Neural progenitor cell (in vitro differentiated cells): ENCODE data around the gene CYBA. TPM values are rescaled to one million over a fixed set of nuclear protein-coding genes. Genes with fewer than 3 reads are reported as not detected.

Source experiments
- DNase-seq: peaks from one replicate; pipeline ENCODE4 v3.0.0-alpha.2; 2016; ENCODE audit warnings: low spot score
- H2AFZ ChIP-seq: fragments of 200-600 bp; sonication (generic); replicated peaks from 2 replicates; pipeline ENCODE4 v1.6.1; 2016; ENCODE audit warnings: antibody characterized with exemption
- H3F3A ChIP-seq: fragments of 200-600 bp; sonication (generic); 2 replicates; pipeline ENCODE4 v1.6.1; 2016; ENCODE audit warnings: antibody characterized with exemption, low read depth
- H3K27ac ChIP-seq: fragments of 200-600 bp; sonication (generic); 2 replicates; pipeline ENCODE4 v1.5.1; 2016; ENCODE audit warnings: mild to moderate bottlenecking
- H3K27me3 ChIP-seq: fragments of 200-600 bp; sonication (generic); 2 replicates; pipeline ENCODE4 v1.6.1; 2016; ENCODE audit warnings: mild to moderate bottlenecking, moderate library complexity
- H3K36me3 ChIP-seq: fragments of 200-600 bp; sonication (generic); 2 replicates; pipeline ENCODE4 v1.5.1; 2016
- H3K4me1 ChIP-seq: fragments of 200-600 bp; sonication (generic); 2 replicates; pipeline ENCODE4 v1.6.1; 2016; ENCODE audit warnings: mixed run types
- H3K4me2 ChIP-seq: fragments of 200-600 bp; sonication (generic); 2 replicates; pipeline ENCODE4 v1.6.1; 2016
- H3K4me3 ChIP-seq: fragments of 200-600 bp; sonication (generic); 2 replicates; pipeline ENCODE4 v1.5.1; 2016
- H3K79me2 ChIP-seq: fragments of 200-600 bp; sonication (generic); 2 replicates; pipeline ENCODE4 v1.6.1; 2016; ENCODE audit warnings: low read depth
- H3K9ac ChIP-seq: fragments of 200-600 bp; sonication (generic); 2 replicates; pipeline ENCODE4 v1.6.1; 2016
- H3K9me3 ChIP-seq: fragments of 200-600 bp; sonication (generic); 2 replicates; pipeline ENCODE4 v1.5.1; 2016; ENCODE audit warnings: low read depth
- H4K20me1 ChIP-seq: fragments of 200-600 bp; sonication (generic); 2 replicates; pipeline ENCODE4 v1.6.1; 2016; ENCODE audit warnings: low read depth
- H3K27ac Mint-ChIP-seq: 3 replicates; pipeline ENCODE4 v1.8.0; 2021; ENCODE audit warnings: mixed read lengths
- H3K27me3 Mint-ChIP-seq: 2 replicates; pipeline ENCODE4 v1.8.0; 2022; ENCODE audit warnings: low read depth, mild to moderate bottlenecking, inconsistent platforms, moderate library complexity, mixed read lengths; ENCODE audit not compliant: insufficient read depth
- H3K36me3 Mint-ChIP-seq: 3 replicates; pipeline ENCODE4 v1.8.0; 2021; ENCODE audit warnings: mixed read lengths
- H3K4me1 Mint-ChIP-seq: 3 replicates; pipeline ENCODE4 v1.8.0; 2021; ENCODE audit warnings: mixed read lengths
- H3K4me3 Mint-ChIP-seq: 3 replicates; pipeline ENCODE4 v1.8.0; 2021; ENCODE audit warnings: mild to moderate bottlenecking, moderate library complexity, mixed read lengths
- H3K9me3 Mint-ChIP-seq: 3 replicates; pipeline ENCODE4 v1.8.0; 2020; ENCODE audit warnings: mixed read lengths
- CTCF ChIP-seq: fragments of 200-600 bp; sonication (generic); IDR thresholded peaks from 2 replicates; pipeline ENCODE4 v1.5.1; 2017; ENCODE audit warnings: antibody characterized with exemption, mild to moderate bottlenecking
- EZH2 ChIP-seq: fragments of 200-600 bp; sonication (generic); IDR thresholded peaks from 2 replicates; pipeline ENCODE4 v1.6.1; 2017; ENCODE audit warnings: antibody characterized with exemption, mild to moderate bottlenecking, moderate library complexity
- EZH2phosphoT487 ChIP-seq: fragments of 200-600 bp; sonication (generic); IDR thresholded peaks from 2 replicates; pipeline ENCODE4 v1.6.1; 2017; ENCODE audit warnings: antibody characterized with exemption
- total RNA-seq: library from RNA; depleted of rRNA; stranded (reverse); fragments of >200 nt; gene quantifications from 2 replicates; pipeline ENCODE4 v1.2.3, GENCODE V29; 2015; ENCODE audit warnings: low replicate concordance

CYBA gene
- total RNA-seq, 1 donor from 2014 or later, result 29.9 TPM

- TF ChIP-seq CTCF, result no peak
- TF ChIP-seq EZH2, result no peak
- TF ChIP-seq EZH2phosphoT487, result no peak
- Histone ChIP-seq H3F3A (no peaks in the 10 kb centered on the region), H3K9ac (no peak overlapping the region), H3K79me2 (no peaks in the 10 kb centered on the region), H3K27ac (no peak overlapping the region), H3K4me2 (no peak overlapping the region), H3K36me3 (no peaks in the 10 kb centered on the region), H3K4me1 (no peaks in the 10 kb centered on the region), H2AFZ (no peak overlapping the region), H3K9me3 (no peaks in the 10 kb centered on the region), H3K4me3 (no peak overlapping the region), H4K20me1 (no peaks in the 10 kb centered on the region), H3K27me3 (peaks cover 27% of the 10 kb centered on the region)
- no peak overlapping the region for H3K4me3 Mint-ChIP-seq
- H3K36me3 Mint-ChIP-seq, result no peaks in the 10 kb centered on the region
- peaks cover 18% of the 10 kb centered on the region for H3K4me1 Mint-ChIP-seq
- H3K9me3 Mint-ChIP-seq, result no peaks in the 10 kb centered on the region
- DNase-seq, result no peak
- no peak overlapping the region for H3K27ac Mint-ChIP-seq
- peaks cover 9% of the 10 kb centered on the region for H3K27me3 Mint-ChIP-seq
Observed at GRCh38 chr16:88642881-88643643, 7.8 kb downstream of the CYBA start.

GRCh38 chr16:88640498-88641247 lies 10.2 kb downstream of the CYBA start:
- H3K4me1 Mint-ChIP-seq, result peaks cover 22% of the 10 kb centered on the region

GRCh38 chr16:88640039-88640495 lies 10.8 kb downstream of the CYBA start:
- H2AFZ ChIP-seq, result no peak overlapping the region
- peaks cover 3% of the 10 kb centered on the region for H3F3A ChIP-seq
- H3K4me1 ChIP-seq, result no peaks in the 10 kb centered on the region
- no peak overlapping the region for H3K27ac ChIP-seq
- DNase-seq, result no peak
- no peak overlapping the region for H3K9ac ChIP-seq
- no peaks in the 10 kb centered on the region for H3K36me3 ChIP-seq
- no peaks in the 10 kb centered on the region for H3K79me2 ChIP-seq
- peaks cover 53% of the 10 kb centered on the region for H3K27me3 ChIP-seq
- H3K9me3 ChIP-seq, result no peaks in the 10 kb centered on the region
- H3K4me3 Mint-ChIP-seq, result no peak overlapping the region
- peaks cover 11% of the 10 kb centered on the region for H4K20me1 ChIP-seq
- H3K27me3 Mint-ChIP-seq, result peaks cover 13% of the 10 kb centered on the region
- H3K27ac Mint-ChIP-seq, result peak overlapping the region; percentile 65
- H3K9me3 Mint-ChIP-seq, result no peaks in the 10 kb centered on the region
- H3K4me3 ChIP-seq, result no peak overlapping the region
- peaks cover 16% of the 10 kb centered on the region for H3K4me1 Mint-ChIP-seq
- H3K4me2 ChIP-seq, result no peak overlapping the region
- no peaks in the 10 kb centered on the region for H3K36me3 Mint-ChIP-seq
- TF ChIP-seq EZH2phosphoT487 (no peak), EZH2 (no peak), CTCF (no peak)

More at GRCh38 chr16:88640498-88641247, 10.2 kb downstream of the CYBA start:
- no peak overlapping the region for H3K4me2 ChIP-seq
- no peak overlapping the region for H3K9ac ChIP-seq
- H3K4me1 ChIP-seq, result no peaks in the 10 kb centered on the region
- Mint-ChIP-seq H3K27ac (peak overlapping the region; percentile 65), H3K36me3 (no peaks in the 10 kb centered on the region), H3K27me3 (peaks cover 13% of the 10 kb centered on the region), H3K9me3 (no peaks in the 10 kb centered on the region), H3K4me3 (no peak overlapping the region)
- H3K9me3 ChIP-seq, result no peaks in the 10 kb centered on the region
- no peaks in the 10 kb centered on the region for H3K36me3 ChIP-seq
- H3K4me3 ChIP-seq, result no peak overlapping the region
- no peak for DNase-seq
- H3K27me3 ChIP-seq, result peaks cover 47% of the 10 kb centered on the region
- no peak overlapping the region for H3K27ac ChIP-seq
- TF ChIP-seq CTCF (no peak), EZH2 (no peak), EZH2phosphoT487 (no peak)
- no peaks in the 10 kb centered on the region for H3F3A ChIP-seq
- no peaks in the 10 kb centered on the region for H3K79me2 ChIP-seq
- no peak overlapping the region for H2AFZ ChIP-seq
- H4K20me1 ChIP-seq, result peaks cover 5% of the 10 kb centered on the region
